Lung (tissue), 12 donors: Measurements from ENCODE around the gene RPS19BP1. TPM values are rescaled to one million over a fixed set of nuclear protein-coding genes. Genes with fewer than 3 reads are reported as not detected.

Experiments
- ATAC-seq: fragments of 200-7000 bp; cut with Tn5 transposase; one replicate; pipeline ENCODE4 v1.9.1; 2020; ENCODE audit warnings: moderate number of reproducible peaks; ENCODE audit not compliant: insufficient read depth, low FRiP score
- DNase-seq, 3 donors: peaks; one replicate each; pipeline ENCODE4 v3.0.0-alpha.2; 2013 to 2017
- H3K27ac ChIP-seq, 2 donors: one replicate each; pipeline ENCODE4 v1.5.1; 2013; ENCODE audit warnings: mild to moderate bottlenecking in 2 of 2, moderate library complexity in 2 of 2, control low read depth in 1 of 2, inconsistent platforms in 1 of 2, low read depth in 1 of 2, low read length in 1 of 2
- H3K27me3 ChIP-seq, 3 donors: one replicate each; pipeline ENCODE4 v1.5.1; 2013; ENCODE audit warnings: low read length in 2 of 3; ENCODE audit not compliant: control insufficient read depth in 3 of 3, insufficient read depth in 3 of 3
- H3K36me3 ChIP-seq, 4 donors: one replicate each; pipeline ENCODE4 v1.5.1; 2013; ENCODE audit warnings: low read length in 4 of 4, mild to moderate bottlenecking in 1 of 4, moderate library complexity in 1 of 4; ENCODE audit not compliant: control insufficient read depth in 4 of 4, insufficient read depth in 4 of 4
- H3K4me1 ChIP-seq, 5 donors: one replicate each; pipeline ENCODE4 v1.5.1; 2013; ENCODE audit warnings: low read length in 5 of 5, mild to moderate bottlenecking in 2 of 5, moderate library complexity in 1 of 5; ENCODE audit not compliant: control insufficient read depth in 5 of 5, insufficient read depth in 5 of 5
- H3K4me3 ChIP-seq: one replicate; pipeline ENCODE4 v1.5.1; 2013; ENCODE audit warnings: mild to moderate bottlenecking, control low read depth, moderate library complexity
- H3K9ac ChIP-seq, 2 donors: one replicate each; pipeline ENCODE4 v1.5.1; 2013; ENCODE audit warnings: low read length in 2 of 2, control low read depth in 1 of 2; ENCODE audit not compliant: insufficient read depth in 1 of 2
- H3K9me3 ChIP-seq, 4 donors: one replicate each; pipeline ENCODE4 v1.5.1; 2013; ENCODE audit warnings: low read length in 3 of 4, mild to moderate bottlenecking in 1 of 4, moderate library complexity in 1 of 4; ENCODE audit not compliant: control insufficient read depth in 4 of 4, insufficient read depth in 3 of 4
- CTCF ChIP-seq: IDR thresholded peaks from 2 replicates; pipeline ENCODE4 v1.5.1; 2012; ENCODE audit warnings: mild to moderate bottlenecking; ENCODE audit errors: control extremely low read depth, extremely low read depth
- WGBS, 2 donors: extraction: QIAGEN DNeasy Blood & Tissue Kit; methylation state at CpG; one replicate each; pipeline ENCODE4 v1.1.7; 2013; 5-methylcytosine and 5-hydroxymethylcytosine counted together
- polyA plus RNA-seq, 2 donors: library from polyadenylated mRNA; stranded (reverse); fragments of 200-250 nt; gene quantifications; one replicate each; pipeline ENCODE4 v1.2.1, GENCODE V29; 2013
- total RNA-seq, 2 donors: library from RNA; depleted of rRNA in 1 of 2; stranded (reverse); fragments of >200 nt in 1 of 2; gene quantifications; one replicate each; pipeline ENCODE4 v1.2.1, GENCODE V29; 2014 to 2021
- donor health status: control.
- donor health status: control.
- donor health status: Bipolar disorder and iron deficiency.
- donor health status: healthy.
- donor health status: DM: yes; HTN: yes; CAD: no.

RPS19BP1 gene
- total and polyA plus RNA-seq, 4 donors, result 50.0 to 199 (median 135) TPM

DNA sequence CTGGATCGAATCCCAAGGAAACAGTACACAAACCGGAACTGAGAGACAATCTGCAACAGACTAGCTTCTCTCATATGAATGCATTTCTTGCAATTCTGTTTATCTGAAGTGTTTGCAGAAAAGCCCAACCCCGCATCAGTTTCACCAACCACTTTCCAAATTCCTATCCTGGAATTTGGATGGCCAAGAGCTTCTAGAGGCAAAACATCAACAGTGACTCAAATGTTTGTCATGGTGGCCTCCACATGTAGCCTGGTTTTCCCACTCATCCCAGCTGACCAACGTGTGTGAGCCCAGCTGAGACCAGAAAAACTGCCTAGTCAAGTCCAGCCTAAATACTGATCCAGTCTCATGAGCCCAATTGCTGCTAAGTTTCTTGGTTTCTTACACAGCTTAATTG, 38.8 kb downstream of the RPS19BP1 start:
- Histone ChIP-seq H3K36me3 (peaks cover 0 to 2% (median 0%) of the 10 kb centered on the region in 4 donors), H3K4me3 (no peak overlapping the region), H3K9ac (no peak overlapping the region), H3K4me1 (peaks cover 0 to 13% (median 2%) of the 10 kb centered on the region in 5 donors), H3K27ac (no peak overlapping the region), H3K27me3 (no peaks in the 10 kb centered on the region), H3K9me3 (no peaks in the 10 kb centered on the region)
- DNase-seq, result peak in 1 of 3 donors; percentile 11
- 61 to 84% methylated on average over 4 of the region's 4 CpGs for WGBS, 2 donors
- no peak for TF ChIP-seq CTCF
- ATAC-seq, result no peak

DNA sequence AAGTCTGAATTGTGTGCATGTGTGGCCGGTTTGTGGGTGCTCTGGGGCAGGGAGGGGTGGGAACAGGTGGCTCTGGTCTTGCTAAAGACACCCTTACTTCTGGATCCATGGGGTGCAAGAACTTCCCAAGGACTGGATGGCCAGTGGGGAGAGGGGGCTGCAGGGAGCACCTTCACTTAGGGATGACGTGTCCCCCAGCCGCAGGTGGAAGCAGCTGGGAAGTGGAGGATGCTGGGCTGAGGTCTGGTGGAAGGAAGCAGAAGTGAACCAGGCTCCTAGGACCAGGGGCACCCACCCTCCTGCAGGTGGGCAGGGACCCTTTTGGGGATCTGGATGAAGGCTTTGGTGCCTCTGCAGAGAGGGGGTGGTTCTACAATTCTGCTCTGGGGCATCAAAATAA, 40.4 kb downstream of the RPS19BP1 start:
- H3K27me3 ChIP-seq, result no peaks in the 10 kb centered on the region

GRCh38 chr22:39491696-39492095, 40.9 kb downstream of the RPS19BP1 start:
- ATAC-seq (no peak), DNase-seq (no peak)
- H3K9me3 ChIP-seq, result no peaks in the 10 kb centered on the region
- H3K36me3 ChIP-seq, result peaks cover 0 to 8% (median under 1%) of the 10 kb centered on the region in 4 donors
- H3K27ac ChIP-seq, result no peak overlapping the region
- no peak overlapping the region for H3K4me3 ChIP-seq
- peaks cover 0 to 13% (median 0%) of the 10 kb centered on the region in 5 donors for H3K4me1 ChIP-seq
- WGBS, 2 donors, result 91 to 92% methylated on average over 6 of the region's 6 CpGs
- TF ChIP-seq CTCF, result no peak
- no peak overlapping the region for H3K9ac ChIP-seq
- H3K27me3 ChIP-seq, result no peaks in the 10 kb centered on the region

More for the DNA sequence above, 40.4 kb downstream of the RPS19BP1 start:
- TF ChIP-seq CTCF, result no peak
- Histone ChIP-seq H3K27ac (no peak overlapping the region), H3K4me1 (peaks cover 0 to 13% (median 0%) of the 10 kb centered on the region in 5 donors), H3K4me3 (no peak overlapping the region), H3K9me3 (no peaks in the 10 kb centered on the region), H3K36me3 (peaks cover 0 to 8% (median under 1%) of the 10 kb centered on the region in 4 donors), H3K9ac (no peak overlapping the region)
- ATAC-seq, result no peak
- DNase-seq, result no peak
- 58 to 72% methylated on average over 3 of the region's 3 CpGs for WGBS, 2 donors

DNA sequence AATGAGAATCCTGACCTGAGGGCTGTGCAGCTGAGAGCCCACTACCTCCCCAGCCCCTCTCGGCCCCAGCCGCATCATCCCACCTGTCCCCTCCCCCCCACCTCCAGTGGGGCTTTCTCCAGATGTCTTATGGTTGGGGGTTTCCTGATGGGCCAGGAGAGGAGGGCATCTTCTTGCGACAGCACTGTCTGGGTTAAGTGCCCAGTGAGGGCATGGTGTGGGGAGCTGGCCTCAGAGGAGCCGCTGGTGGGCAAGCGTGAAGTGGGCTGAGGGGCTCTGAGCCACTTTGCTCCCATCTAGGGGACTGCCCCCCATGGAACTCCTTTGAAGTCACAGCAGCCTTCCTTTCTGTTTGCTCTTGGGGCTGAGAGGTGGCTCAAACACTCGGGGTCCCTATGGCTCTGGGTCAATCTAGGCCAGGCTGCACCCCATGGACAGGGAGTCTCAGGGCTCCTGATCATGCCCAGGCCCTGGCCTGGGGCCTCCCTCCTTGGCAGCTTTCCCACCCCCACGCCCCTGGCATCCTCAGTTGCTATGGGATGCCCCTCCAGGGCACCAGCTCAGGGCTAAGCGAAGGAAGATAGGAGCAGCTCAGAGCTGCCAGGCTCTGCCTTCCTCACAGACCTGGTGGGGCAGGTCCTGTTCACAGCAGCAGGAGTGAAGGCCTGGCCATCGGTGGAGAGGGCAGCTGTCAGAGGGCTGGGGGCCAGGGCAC, 41.4 kb downstream of the RPS19BP1 start:
- ATAC-seq (no peak), DNase-seq (no peak)
- Histone ChIP-seq H3K27me3 (no peaks in the 10 kb centered on the region), H3K36me3 (peaks cover 0 to 8% (median under 1%) of the 10 kb centered on the region in 4 donors), H3K27ac (no peak overlapping the region), H3K9me3 (no peaks in the 10 kb centered on the region), H3K9ac (no peak overlapping the region), H3K4me3 (no peak overlapping the region), H3K4me1 (peaks cover 0 to 13% (median 0%) of the 10 kb centered on the region in 5 donors)
- WGBS, 2 donors, result 78 to 84% methylated on average over 9 of the region's 9 CpGs
- no peak for TF ChIP-seq CTCF
